HG02885 (cell line): Measurements from ENCODE around the gene TNNT3.

ENCODE experiments used
- ATAC-seq: cut with Tn5 transposase; IDR thresholded peaks from one replicate; pipeline ENCODE4 v1.9.1; 2021; ENCODE audit warnings: mild to moderate bottlenecking; ENCODE audit not compliant: unreplicated experiment, poor library complexity

The TNNT3 gene

DNA sequence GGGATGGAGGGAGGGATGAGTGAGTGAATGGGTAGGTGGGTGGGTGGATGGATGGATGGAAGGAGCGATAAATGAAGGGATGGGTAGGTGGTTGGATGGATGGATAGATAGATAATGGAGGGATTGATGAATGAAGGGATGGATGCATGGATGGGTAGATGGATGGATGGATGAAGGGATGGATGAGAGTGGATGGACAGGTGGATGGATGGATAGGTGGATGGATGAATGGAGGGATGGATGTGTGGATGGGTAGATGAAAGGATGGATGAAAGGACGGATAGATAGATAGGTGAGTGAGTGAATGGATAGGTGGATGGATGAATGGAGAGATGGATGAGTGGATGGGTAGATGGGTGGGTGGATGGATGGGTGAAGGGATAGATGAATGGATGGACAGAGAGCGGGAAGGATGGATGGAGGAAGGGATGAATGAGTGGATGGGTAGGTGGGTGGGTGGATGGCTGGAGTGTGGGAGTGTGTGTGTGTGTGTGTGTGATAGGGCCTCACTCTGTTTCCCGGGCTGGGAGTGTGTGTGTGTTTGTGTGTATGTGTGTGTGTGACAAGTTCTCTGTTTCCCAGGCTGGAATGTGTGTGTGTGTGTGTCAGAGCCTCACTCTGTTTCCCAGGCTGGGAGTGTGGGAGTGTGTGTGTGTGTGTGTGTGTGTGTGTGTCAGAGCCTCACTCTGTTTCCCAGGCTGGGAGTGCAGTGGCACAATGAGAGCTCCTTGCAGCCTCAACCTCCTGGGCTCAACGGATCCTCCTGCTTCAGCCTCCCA is 25.7 kb upstream of the TNNT3 start:
- no peak for ATAC-seq

- no peak for ATAC-seq
Measured at GRCh38 chr11:1894759-1895158, 24.7 kb upstream of the TNNT3 start.

DNA sequence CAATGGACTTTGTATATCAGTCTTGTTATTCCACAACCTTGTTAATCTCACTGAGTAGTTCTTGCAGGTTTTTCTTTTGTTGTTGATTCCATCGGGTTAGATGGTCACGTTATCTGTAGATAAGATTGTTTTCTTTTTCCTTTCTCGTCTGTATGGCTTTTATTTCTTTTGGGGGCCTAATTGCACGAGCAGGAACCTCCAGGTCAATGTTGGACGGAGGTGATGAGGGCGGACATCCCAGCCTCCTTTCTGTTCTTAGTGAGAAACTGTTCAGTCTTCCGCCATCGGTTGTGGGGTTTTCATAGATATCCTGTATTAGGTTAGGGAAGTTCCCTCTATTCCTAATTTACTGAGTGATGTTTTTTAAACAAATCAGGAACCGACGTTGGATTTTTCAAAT is 23.0 kb upstream of the TNNT3 start:
- ATAC-seq = no peak

GRCh38 chr11:1896923-1897322 is 22.6 kb upstream of the TNNT3 start:
- ATAC-seq = no peak

GRCh38 chr11:1899090-1899489 is 20.4 kb upstream of the TNNT3 start:
- ATAC-seq = no peak

- ATAC-seq = no peak
Measured at GRCh38 chr11:1899686-1900085, 19.8 kb upstream of the TNNT3 start.

- no peak for ATAC-seq
Measured at GRCh38 chr11:1906181-1906580, 13.3 kb upstream of the TNNT3 start.

- ATAC-seq = no peak
Measured at GRCh38 chr11:1906611-1907423, 12.7 kb upstream of the TNNT3 start.

- no peak for ATAC-seq
Measured at GRCh38 chr11:1908618-1909017, 10.9 kb upstream of the TNNT3 start.

- no peak for ATAC-seq
Measured at GRCh38 chr11:1909524-1909923, 10.0 kb upstream of the TNNT3 start.

GRCh38 chr11:1912289-1912878 is 7.1 kb upstream of the TNNT3 start:
- no peak for ATAC-seq

DNA sequence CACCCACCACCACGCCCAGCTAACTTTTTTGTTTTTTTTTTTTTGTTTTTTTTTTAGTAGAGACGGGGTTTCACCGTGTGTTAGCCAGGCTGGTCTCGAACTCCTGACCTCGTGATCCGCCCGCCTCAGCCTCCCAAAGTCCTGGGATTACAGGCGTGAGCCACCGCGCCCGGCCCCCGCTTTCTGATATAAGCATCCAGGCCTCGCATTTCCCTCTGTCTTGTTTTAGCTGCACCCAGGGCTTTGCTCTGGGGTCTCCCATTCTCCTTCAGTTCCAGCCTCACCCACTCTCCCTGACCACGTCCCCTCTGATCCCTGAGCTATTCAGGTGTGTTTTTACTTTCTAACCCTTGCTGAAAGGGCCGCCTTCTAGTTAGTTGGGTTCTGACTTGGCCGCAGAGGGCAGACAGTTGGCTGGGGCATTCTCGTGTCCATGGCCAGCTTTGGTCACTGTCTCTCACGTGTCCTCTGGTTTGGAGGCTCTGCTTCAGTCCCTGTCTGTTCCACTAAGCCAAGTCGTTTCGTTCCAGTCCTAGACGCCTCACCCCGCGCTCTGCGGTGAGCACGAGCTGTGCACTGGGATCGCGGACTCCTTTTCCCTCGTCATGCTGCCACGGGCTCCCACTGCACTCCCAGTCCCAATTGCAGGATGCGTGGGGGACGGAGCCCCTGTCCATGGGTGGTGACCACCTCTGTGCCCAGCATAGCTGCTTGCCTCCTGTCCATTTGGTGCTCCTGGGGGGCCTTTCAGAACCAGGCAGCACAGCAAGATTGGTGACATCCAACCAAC is 6.0 kb upstream of the TNNT3 start:
- ATAC-seq = no peak

- ATAC-seq = no peak
Measured at GRCh38 chr11:1915795-1916131, 3.7 kb upstream of the TNNT3 start.

GRCh38 chr11:1916132-1916985 is 3.1 kb upstream of the TNNT3 start:
- peak; percentile 63 for ATAC-seq

GRCh38 chr11:1916986-1917522 is 2.4 kb upstream of the TNNT3 start:
- no peak for ATAC-seq

DNA sequence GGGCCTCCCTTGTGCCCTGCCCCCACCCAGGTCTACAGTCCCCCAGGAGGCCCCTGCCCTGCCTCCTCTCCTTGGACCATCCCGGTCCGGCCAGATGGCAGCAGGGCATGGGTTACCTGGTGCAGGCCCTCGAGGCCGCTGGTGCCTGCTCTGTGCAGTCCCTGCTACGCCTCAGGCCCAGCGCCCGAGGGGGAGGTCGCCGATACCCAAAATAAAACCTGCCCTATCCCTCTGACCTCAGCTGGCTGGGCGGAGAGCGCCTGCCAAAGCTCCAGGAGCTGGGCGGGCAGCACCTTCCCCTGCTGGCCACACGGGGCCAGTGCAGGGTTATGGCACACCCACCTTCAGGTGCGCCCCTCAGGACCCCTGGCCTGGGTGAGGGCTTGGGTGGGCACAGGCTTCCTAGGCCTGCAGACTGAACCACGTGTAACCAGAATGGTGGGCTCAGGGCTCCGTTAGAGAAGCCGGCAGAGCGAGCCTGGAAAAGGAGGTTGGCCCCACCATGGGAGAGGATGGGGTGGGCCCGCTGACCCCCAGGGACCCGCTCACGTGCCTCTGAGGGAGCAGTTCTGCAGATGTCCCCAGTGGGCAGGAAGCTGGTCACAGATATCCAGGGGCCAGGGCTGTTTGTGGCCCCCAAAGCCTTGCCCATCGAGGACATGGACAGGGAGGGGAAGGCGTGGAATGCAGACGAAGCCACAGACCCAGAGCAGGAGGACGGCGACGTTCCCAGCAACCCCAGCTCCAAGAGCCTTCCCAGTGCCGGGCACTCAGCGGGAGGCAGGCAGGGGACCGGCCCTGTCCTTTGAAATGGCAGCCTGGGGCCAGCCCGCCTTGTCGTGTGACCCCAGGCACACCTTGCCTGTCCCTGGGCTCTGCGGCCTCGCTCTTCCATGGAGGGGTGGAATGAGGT is 1.7 kb upstream of the TNNT3 start:
- no peak for ATAC-seq

DNA sequence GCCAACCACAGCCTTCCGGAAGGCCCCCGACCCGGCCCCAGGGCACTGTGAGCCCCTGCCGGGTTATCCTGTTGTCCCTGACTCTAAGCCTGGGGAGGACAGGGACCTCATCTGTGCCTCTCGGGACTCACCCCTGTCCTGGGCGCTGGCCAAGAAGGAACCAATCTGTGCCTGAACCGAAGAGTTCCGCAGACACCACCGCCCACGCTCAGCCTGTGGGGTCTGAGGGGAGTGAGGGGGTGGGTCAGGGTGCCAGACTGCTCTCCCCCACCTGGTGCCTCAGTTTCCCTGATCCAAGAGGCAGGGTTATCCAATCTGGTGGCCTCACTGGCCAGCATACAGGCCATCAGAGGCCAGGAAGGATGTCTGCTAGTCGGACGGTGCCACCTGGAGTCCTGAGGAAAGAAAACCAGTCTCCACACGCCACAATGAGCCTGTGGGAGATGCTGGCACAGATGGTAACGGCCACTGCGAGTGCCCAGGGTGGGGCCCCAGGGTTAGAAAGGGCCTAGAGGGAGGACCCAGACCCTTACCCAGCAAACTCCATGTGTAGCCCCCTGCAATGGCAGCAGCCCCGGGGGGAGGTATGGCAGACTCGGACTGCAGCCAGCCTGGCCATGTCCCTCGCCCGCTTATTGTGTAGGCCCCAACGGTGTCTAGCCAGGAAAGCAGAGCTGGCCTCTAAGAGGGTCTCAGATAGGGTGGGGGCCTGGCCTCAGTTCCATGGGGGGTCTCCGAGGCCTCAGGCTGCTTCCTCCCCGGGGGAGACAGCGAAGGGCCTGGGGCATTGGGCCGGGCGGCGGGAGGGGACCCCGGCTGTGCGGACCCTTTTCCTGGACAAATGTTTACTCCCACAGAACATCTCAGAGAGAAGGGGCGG is 827 bp upstream of the TNNT3 start:
- no peak for ATAC-seq
